Stomach (tissue), 4 donors: ENCODE results near the gene GALE.

ENCODE experiments used
- CTCF ChIP-seq, 7 experiments: fragments of 450-650 bp in 4 of 7; fragments of 200-600 bp in 3 of 7; sonication (generic) in 3 of 7; IDR thresholded peaks; one replicate each; pipeline ENCODE4 v1.5.1; 2016 to 2019; ENCODE audit warnings: antibody characterized with exemption in 7 of 7, control low read depth in 2 of 7, mild to moderate bottlenecking in 1 of 7
- EP300 ChIP-seq: sonication (generic); formaldehyde crosslinking; IDR thresholded peaks from one replicate; pipeline ENCODE4 v1.6.1; 2017; ENCODE audit warnings: antibody characterized with exemption
- POLR2A ChIP-seq, 4 donors: fragments of 450-650 bp; IDR thresholded peaks; one replicate each; pipeline ENCODE4 v1.6.1; 2016; ENCODE audit warnings: antibody characterized with exemption in 4 of 4, control low read depth in 2 of 4, mild to moderate bottlenecking in 1 of 4, moderate library complexity in 1 of 4
- POLR2AphosphoS5 ChIP-seq, 3 donors: sonication (generic); formaldehyde crosslinking; IDR thresholded peaks; one replicate each; pipeline ENCODE4 v1.6.1; 2016; ENCODE audit warnings: antibody characterized with exemption in 3 of 3

- TF ChIP-seq CTCF (IDR thresholded peaks at IDR 0.05) = no peak
- no peak for TF ChIP-seq POLR2AphosphoS5 (IDR thresholded peaks at IDR 0.05)
- TF ChIP-seq POLR2A (IDR thresholded peaks at IDR 0.05) = no peak
- TF ChIP-seq EP300 = no peak
These were observed 48.4 kb upstream of the GALE start for GRCh38 chr1:23848673-23849616.
